ENCODE measurements around the gene ROR2. TPM values are rescaled to one million over a fixed set of nuclear protein-coding genes. Genes with fewer than 3 reads are reported as not detected.

ROR2 gene
- total RNA-seq, 3 donors from 2014 or later: 3.9 to 56.0 (median 6.5) TPM

DNA sequence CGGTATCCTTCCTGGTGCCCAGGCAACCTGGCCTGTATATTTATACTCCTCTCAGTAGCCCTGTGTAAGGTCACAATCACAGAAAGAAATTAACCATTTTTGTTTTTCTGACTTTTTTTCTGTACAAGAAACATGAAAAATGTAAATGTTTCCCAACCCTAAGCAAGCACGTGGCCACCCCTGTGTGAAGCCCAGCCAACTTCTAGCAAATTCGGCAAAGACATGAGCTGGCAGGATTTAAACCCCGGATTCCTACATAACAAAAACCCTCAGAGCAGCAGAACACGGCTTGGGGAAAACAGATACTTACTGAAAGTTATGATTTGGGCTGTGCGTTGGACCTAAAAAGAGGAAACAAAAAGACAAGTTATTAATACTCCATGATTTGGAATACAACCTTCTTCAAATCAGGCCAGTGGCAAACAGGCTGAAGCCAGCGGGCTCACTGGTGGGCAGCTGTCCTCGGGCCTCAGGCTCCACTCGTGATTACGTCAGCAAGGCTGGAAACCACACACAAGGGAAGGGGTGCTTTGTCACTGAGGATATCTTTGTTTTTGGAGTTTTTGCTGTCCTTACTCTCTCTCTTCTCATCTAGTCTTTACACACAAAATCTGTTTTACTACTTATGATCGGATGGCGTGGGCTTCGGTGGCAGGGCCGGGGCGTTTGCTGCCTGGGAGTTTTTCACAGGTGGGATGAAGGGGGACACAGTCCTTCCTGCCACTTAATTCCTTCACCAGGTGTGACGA, 194.1 kb downstream of the ROR2 start:
- Histone ChIP-seq H3K9me3 (no peaks in the 10 kb centered on the region), H3K36me3 (ENCODE audit: low read depth) (no peaks in the 10 kb centered on the region), H3K4me3 (no peak overlapping the region), H3K4me1 (ENCODE audit: low read depth) (peaks cover 6% of the 10 kb centered on the region)
- no peak for ATAC-seq
- TF ChIP-seq, protein P1, sequence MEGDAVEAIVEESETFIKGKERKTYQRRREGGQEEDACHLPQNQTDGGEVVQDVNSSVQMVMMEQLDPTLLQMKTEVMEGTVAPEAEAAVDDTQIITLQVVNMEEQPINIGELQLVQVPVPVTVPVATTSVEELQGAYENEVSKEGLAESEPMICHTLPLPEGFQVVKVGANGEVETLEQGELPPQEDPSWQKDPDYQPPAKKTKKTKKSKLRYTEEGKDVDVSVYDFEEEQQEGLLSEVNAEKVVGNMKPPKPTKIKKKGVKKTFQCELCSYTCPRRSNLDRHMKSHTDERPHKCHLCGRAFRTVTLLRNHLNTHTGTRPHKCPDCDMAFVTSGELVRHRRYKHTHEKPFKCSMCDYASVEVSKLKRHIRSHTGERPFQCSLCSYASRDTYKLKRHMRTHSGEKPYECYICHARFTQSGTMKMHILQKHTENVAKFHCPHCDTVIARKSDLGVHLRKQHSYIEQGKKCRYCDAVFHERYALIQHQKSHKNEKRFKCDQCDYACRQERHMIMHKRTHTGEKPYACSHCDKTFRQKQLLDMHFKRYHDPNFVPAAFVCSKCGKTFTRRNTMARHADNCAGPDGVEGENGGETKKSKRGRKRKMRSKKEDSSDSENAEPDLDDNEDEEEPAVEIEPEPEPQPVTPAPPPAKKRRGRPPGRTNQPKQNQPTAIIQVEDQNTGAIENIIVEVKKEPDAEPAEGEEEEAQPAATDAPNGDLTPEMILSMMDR (IDR thresholded peaks at IDR 0.05): no peak
- no peak for DNase-seq
- intact Hi-C loops (cut with DNase I, micrococcal nuclease): no loop called here

GRCh38 chr9:91753711-91754110, 196.3 kb downstream of the ROR2 start:
- no peak overlapping the region for H3K4me3 ChIP-seq
- ATAC-seq: no peak
- H3K36me3 ChIP-seq (ENCODE audit: low read depth): no peaks in the 10 kb centered on the region

DNA sequence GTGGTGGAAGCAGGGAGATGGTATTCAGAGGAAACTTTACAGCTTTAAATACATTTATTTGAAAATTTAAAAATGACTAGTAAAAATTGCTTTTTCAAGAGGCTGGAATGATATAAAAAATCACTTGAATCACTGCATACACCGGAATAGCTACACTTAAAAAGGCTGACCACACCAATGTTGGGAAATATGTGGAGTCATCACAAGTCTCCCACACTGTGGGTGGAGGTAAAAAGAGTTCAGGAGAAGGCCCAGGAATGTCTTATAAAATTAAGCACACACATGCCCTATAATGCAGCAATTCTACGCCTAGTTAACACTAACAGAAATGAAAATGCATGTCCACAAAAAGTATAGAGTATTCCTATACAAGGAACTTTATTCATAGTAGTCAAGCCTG, 198.1 kb downstream of the ROR2 start:
- no peak for DNase-seq
- H3K4me3 ChIP-seq: no peak overlapping the region
- TF ChIP-seq, protein P1 (IDR thresholded peaks at IDR 0.05): no peak
- intact Hi-C loops (cut with DNase I, micrococcal nuclease): no loop called here
- H3K4me1 ChIP-seq (ENCODE audit: low read depth): no peaks in the 10 kb centered on the region
- H3K36me3 ChIP-seq (ENCODE audit: low read depth): no peaks in the 10 kb centered on the region
- ATAC-seq: no peak
- H3K9me3 ChIP-seq: no peaks in the 10 kb centered on the region

More at GRCh38 chr9:91753711-91754110, 196.3 kb downstream of the ROR2 start:
- TF ChIP-seq, protein P1 (IDR thresholded peaks at IDR 0.05): no peak
- Histone ChIP-seq H3K4me1 (ENCODE audit: low read depth) (peaks cover 3% of the 10 kb centered on the region), H3K9me3 (no peaks in the 10 kb centered on the region)
- intact Hi-C loops (cut with DNase I, micrococcal nuclease): no loop called here
- DNase-seq: no peak

DNA sequence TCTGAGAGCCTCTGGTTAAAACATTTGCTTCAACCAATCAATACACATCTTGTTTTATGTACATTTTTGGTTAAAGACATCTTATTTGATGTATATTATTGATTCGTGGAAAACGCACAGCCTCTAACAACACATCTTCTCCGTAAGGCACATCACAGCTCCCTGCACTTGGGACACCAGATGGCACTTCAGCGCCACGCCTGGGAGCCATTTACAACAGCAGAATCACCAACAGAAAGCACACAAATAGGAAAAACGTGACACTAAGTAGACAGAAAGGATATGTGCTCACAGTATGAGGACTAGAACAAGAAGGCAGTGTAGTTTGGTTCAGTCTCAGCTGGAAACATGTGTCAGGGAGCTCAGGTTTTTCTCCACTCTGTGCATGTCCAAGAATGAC, 199.7 kb downstream of the ROR2 start:
- ATAC-seq (peak; percentile 64), DNase-seq (peak in 1 of 3 donors; percentile 37)
- H3K36me3 ChIP-seq (ENCODE audit: low read depth): no peaks in the 10 kb centered on the region
- intact Hi-C loops (cut with DNase I, micrococcal nuclease): no loop called here
- H3K4me1 ChIP-seq (ENCODE audit: low read depth): no peaks in the 10 kb centered on the region
- H3K9me3 ChIP-seq: no peaks in the 10 kb centered on the region
- no peak overlapping the region for H3K4me3 ChIP-seq
- TF ChIP-seq, protein P1 (IDR thresholded peaks at IDR 0.05): no peak

DNA sequence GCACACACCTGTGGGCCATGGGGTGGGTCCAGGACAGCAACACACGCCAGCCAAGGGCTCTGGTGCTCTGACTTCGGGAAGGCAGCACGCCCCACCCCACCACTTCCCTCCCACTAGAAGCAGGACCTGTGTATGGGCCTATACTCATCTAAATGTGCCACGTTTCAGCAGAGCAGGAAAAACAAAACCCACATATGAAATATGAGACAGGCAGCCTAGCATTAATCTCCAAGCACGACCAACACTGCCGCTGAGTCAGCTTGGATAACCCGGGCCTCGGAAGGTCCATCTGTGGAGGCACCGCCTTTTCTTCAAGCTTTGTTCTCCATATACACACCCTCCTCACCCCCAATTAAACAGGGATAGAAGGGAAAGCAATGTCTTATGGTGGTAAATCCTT, 203.1 kb downstream of the ROR2 start:
- no peak for DNase-seq
- Histone ChIP-seq H3K4me1 (ENCODE audit: low read depth) (no peaks in the 10 kb centered on the region), H3K36me3 (ENCODE audit: low read depth) (no peaks in the 10 kb centered on the region), H3K4me3 (no peak overlapping the region), H3K9me3 (no peaks in the 10 kb centered on the region)
- TF ChIP-seq, protein P1 (IDR thresholded peaks at IDR 0.05): no peak
- intact Hi-C loops (cut with DNase I, micrococcal nuclease): no loop called here
- no peak for ATAC-seq

Measured in mucosa of descending colon (tissue), 3 donors.